ENCODE data around the gene CTNNBL1.

- TF ChIP-seq, protein P1, sequence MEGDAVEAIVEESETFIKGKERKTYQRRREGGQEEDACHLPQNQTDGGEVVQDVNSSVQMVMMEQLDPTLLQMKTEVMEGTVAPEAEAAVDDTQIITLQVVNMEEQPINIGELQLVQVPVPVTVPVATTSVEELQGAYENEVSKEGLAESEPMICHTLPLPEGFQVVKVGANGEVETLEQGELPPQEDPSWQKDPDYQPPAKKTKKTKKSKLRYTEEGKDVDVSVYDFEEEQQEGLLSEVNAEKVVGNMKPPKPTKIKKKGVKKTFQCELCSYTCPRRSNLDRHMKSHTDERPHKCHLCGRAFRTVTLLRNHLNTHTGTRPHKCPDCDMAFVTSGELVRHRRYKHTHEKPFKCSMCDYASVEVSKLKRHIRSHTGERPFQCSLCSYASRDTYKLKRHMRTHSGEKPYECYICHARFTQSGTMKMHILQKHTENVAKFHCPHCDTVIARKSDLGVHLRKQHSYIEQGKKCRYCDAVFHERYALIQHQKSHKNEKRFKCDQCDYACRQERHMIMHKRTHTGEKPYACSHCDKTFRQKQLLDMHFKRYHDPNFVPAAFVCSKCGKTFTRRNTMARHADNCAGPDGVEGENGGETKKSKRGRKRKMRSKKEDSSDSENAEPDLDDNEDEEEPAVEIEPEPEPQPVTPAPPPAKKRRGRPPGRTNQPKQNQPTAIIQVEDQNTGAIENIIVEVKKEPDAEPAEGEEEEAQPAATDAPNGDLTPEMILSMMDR (IDR thresholded peaks at IDR 0.05), result no peak
- TF ChIP-seq POLR2A (IDR thresholded peaks at IDR 0.05), result no peak
Observed at GRCh38 chr20:37870294-37870693, 176.5 kb downstream of the CTNNBL1 start.
